DMS53 treated with DMSO at 0.1 percent for 48 hours (cell line): Measurements from ENCODE around the gene LAMB2.

Experiments
- DNase-seq: peaks from one replicate; lab custom pipeline; 2025; ENCODE audit not compliant: unreplicated experiment; lab: John Stamatoyannopoulos, UW

The LAMB2 gene

DNA sequence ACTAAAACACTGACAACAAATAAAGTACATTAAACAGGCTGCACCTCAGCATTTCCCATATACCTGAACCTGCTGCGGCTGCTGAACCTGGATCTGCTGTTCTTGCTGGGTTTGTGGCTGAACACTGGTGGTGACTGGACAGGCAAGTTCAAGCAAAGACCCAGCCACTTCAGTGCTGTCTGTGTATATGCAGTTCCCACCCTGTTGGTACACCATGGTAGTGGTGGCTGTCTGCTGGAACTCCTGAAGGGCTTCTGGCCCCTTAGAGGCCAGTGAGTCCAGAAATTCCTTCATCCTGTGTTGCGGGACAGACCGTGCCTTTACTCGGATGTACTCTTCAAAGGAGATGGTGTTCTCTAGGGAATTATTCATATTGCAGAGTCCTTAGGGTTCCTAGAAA is 56.2 kb downstream of the LAMB2 start:
- no peak for DNase-seq

DNA sequence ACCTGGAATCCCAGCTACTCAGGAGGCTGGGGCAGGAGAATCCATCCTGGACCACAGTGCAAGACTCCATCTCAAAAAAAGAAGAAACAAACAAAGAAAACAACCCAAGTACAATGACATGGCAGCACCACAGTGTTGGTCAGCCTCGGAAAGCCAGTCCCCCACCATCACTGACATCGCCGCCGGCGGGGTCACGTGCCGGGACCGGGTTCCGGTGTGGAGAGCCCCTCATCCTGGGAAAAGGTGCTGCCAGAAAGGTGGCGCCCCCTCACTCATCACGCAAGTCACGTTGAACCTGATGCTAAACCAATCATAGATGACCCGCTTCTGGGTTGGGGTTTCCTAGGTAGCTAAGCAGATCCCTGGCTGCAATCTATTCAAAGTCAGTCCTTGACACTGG is 56.7 kb downstream of the LAMB2 start:
- DNase-seq: no peak
